ENCODE data around the gene DPAGT1. TPM values are rescaled to one million over a fixed set of nuclear protein-coding genes. Genes with fewer than 3 reads are reported as not detected.

DPAGT1 gene
- total RNA-seq, 2 experiments from 2014 or later = 64.4 to 66.9 TPM

- peaks cover 58% of the 10 kb centered on the region for H3K36me3 Mint-ChIP-seq
- DNase-seq = peak; percentile 65
- H3K4me3 Mint-ChIP-seq = peak overlapping the region; percentile 95
- ChIA-PET CTCF (interaction anchor here (1.1 to 2.0 kb wide), 8 partner anchors 8 to 190 kb away, joined by 3 to 8 read pairs (median 6); partner anchors contain the start of genes C2CD2L, HMBS and VPS11), POLR2A (interaction anchor here (0.6 to 3.3 kb wide), 17 partner anchors 8 to 229 kb away, joined by 3 to 56 read pairs (median 6); partner anchors contain the start of genes C2CD2L, HINFP, HMBS and HYOU1)
- no peaks in the 10 kb centered on the region for H3K9me3 Mint-ChIP-seq
- peaks cover 33% of the 10 kb centered on the region for H3K4me1 Mint-ChIP-seq (ENCODE audit: low read depth)
- intact Hi-C loops (cut with micrococcal nuclease) = loop anchor here (2.0 kb wide), 2 partner anchors 27 to 103 kb away; partner anchors contain the start of gene HINFP
- peak overlapping the region; percentile 94 for H3K27ac Mint-ChIP-seq
- peaks cover 3% of the 10 kb centered on the region for H3K27me3 Mint-ChIP-seq
These were observed 7.5 kb downstream of the DPAGT1 start for GRCh38 chr11:119093942-119094815.

DNA sequence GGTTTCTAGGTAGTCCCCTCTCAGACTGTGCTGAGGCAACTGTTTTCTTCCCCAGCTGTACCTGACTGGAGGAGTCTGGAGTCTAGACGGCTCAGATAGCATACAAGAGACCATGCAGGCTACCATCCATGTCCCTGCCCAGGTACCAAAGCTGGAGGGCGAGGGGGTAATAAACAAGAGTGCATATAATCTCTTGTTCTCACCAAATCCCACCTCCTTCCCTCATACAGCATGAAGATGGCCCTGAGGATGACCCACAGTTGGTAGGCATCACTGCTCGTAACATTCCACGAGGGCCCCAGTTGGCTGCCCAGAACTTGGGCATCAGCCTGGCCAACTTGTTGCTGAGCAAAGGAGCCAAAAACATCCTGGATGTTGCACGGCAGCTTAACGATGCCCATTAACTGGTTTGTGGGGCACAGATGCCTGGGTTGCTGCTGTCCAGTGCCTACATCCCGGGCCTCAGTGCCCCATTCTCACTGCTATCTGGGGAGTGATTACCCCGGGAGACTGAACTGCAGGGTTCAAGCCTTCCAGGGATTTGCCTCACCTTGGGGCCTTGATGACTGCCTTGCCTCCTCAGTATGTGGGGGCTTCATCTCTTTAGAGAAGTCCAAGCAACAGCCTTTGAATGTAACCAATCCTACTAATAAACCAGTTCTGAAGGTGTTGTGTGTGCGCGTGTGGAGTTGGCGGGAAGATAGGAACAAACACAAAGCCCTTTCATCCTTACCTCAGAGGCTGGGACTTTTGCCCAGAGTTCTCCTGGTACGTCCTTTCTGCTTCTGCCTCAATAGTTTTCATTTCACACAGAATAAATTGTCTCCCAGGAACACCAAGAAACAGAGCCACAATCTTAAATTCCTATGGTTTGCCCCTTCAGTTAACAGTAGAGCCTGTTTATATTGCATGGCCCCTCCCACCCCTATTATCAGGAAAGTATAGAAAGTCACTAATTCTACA, 8.5 kb downstream of the DPAGT1 start:
- Mint-ChIP-seq H3K36me3 (peaks cover 49% of the 10 kb centered on the region), H3K9me3 (no peaks in the 10 kb centered on the region), H3K27ac (peak overlapping the region; percentile 94), H3K4me1 (ENCODE audit: low read depth) (peaks cover 29% of the 10 kb centered on the region), H3K4me3 (peak overlapping the region; percentile 95), H3K27me3 (peaks cover 3% of the 10 kb centered on the region)
- POLR2A ChIA-PET = interaction anchor here (0.5 to 3.3 kb wide), 11 partner anchors 8 to 230 kb away, joined by 3 to 56 read pairs (median 6); partner anchors contain the start of genes C2CD2L, HINFP, HMBS and HYOU1
- intact Hi-C loops (cut with micrococcal nuclease) = no loop called here
- no peak for DNase-seq
- CTCF ChIA-PET = interaction anchor here (1.1 kb wide), 1 partner anchor 9 kb away, joined by 3 read pairs; the partner anchor contains the start of gene HMBS

DNA sequence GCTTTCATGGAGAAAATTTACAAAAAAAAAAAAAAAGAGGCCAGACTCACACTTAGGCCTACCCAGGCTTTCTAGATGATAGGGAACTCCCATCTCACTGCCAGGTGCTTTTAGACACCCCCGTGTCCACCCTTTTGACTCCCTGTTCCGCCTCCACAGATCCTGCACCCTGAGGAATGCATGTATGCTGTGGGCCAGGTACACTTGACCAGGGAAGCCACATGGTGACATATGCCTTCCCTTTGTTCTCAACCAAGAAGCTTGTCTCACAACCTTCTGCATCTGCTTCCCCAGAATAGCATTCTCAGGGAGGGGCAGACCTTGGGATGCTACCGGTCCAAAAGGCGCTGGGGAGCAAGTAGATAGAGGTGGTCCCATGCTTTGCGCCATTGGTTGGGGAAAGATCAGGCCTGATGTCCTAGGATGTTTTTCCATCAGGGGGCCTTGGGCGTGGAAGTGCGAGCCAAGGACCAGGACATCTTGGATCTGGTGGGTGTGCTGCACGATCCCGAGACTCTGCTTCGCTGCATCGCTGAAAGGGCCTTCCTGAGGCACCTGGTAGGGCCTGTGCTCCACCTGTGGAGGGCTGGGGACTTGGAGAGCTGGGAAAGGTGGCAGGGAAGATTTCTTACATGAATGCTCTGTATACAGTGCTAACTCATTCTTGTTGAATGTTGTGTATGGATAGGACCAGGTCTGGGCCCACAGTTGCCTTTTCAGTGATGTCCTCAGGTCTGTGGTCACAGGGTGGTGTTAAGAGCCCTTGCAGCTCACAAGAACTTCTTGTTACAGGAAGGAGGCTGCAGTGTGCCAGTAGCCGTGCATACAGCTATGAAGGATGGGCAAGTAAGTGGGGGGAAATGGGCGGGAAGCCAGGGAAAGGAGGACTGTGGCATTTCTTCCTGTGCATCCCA, 9.4 kb downstream of the DPAGT1 start:
- H3K4me1 Mint-ChIP-seq (ENCODE audit: low read depth) = peaks cover 34% of the 10 kb centered on the region
- POLR2A ChIA-PET = interaction anchor here (0.5 to 1.6 kb wide), 5 partner anchors 14 to 173 kb away, joined by 3 to 5 read pairs (median 3); partner anchors contain the start of gene HINFP
- intact Hi-C loops (cut with micrococcal nuclease) = no loop called here
- peaks cover 42% of the 10 kb centered on the region for H3K36me3 Mint-ChIP-seq
- no peak for DNase-seq
- H3K4me3 Mint-ChIP-seq = peak overlapping the region; percentile 95
- H3K9me3 Mint-ChIP-seq = no peaks in the 10 kb centered on the region
- CTCF ChIA-PET = interaction anchor here (1.2 kb wide), 1 partner anchor 230 kb away, joined by 4 read pairs; no protein-coding TSS in a partner anchor
- H3K27me3 Mint-ChIP-seq = peaks cover 3% of the 10 kb centered on the region
- H3K27ac Mint-ChIP-seq = peak overlapping the region; percentile 24

DNA sequence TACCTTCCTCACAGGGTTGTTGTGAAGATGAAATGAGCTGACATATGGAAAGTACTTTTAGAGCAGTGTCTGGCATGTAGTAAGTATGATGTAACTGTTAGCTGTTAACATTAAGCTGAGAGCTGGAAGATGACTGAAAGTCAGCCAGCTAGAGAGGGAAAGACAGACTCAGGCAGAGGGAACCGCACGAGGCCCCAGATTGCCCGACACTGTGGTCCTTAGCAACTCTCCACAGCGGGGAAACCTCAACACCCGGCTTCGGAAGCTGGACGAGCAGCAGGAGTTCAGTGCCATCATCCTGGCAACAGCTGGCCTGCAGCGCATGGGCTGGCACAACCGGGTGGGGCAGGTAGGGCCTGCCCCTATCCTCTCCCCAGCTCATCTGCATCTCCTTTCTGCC, 10.5 kb downstream of the DPAGT1 start:
- peaks cover 34% of the 10 kb centered on the region for H3K4me1 Mint-ChIP-seq (ENCODE audit: low read depth)
- ChIA-PET CTCF (interaction anchor here (1.0 to 1.2 kb wide), 2 partner anchors 9 to 232 kb away, joined by 3 to 4 read pairs; no protein-coding TSS in a partner anchor), POLR2A (interaction anchor here (1.6 kb wide), 1 partner anchor 24 kb away, joined by 3 read pairs; no protein-coding TSS in a partner anchor)
- H3K36me3 Mint-ChIP-seq = peaks cover 38% of the 10 kb centered on the region
- H3K9me3 Mint-ChIP-seq = no peaks in the 10 kb centered on the region
- DNase-seq = no peak
- no peak overlapping the region for H3K4me3 Mint-ChIP-seq
- H3K27ac Mint-ChIP-seq = no peak overlapping the region
- intact Hi-C loops (cut with micrococcal nuclease) = no loop called here
- H3K27me3 Mint-ChIP-seq = peaks cover 3% of the 10 kb centered on the region

DNA sequence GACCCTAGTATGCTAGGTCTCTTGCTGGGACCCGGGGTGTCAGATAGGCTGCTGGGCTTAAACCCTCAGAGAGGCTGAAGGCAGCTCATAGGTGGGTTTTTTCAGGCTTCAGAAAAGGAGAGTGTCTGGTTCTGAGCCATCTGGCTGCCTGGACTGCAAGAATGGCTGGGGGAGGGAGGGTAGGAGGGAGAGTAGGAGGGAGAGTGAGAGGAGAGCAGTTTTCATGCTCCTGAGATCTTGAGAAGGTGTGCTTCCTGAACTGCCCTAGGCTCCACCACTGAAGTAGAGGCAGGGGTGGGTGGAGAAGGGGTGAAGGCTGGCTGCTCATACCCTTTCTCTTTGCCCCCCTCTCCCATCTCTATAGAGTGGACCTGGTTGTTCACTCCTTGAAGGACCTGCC, 12.3 kb downstream of the DPAGT1 start:
- intact Hi-C loops (cut with micrococcal nuclease) = no loop called here
- CTCF ChIA-PET = no interaction called here
- H3K9me3 Mint-ChIP-seq = no peaks in the 10 kb centered on the region
- no peak for DNase-seq
- no peaks in the 10 kb centered on the region for H3K27me3 Mint-ChIP-seq
- H3K27ac Mint-ChIP-seq = no peak overlapping the region
- H3K4me1 Mint-ChIP-seq (ENCODE audit: low read depth) = peaks cover 39% of the 10 kb centered on the region
- POLR2A ChIA-PET = no interaction called here
- peaks cover 28% of the 10 kb centered on the region for H3K36me3 Mint-ChIP-seq
- H3K4me3 Mint-ChIP-seq = no peak overlapping the region

- no peak for DNase-seq
- Mint-ChIP-seq H3K27ac (no peak overlapping the region), H3K27me3 (no peaks in the 10 kb centered on the region), H3K4me1 (ENCODE audit: low read depth) (peaks cover 40% of the 10 kb centered on the region), H3K4me3 (no peak overlapping the region), H3K36me3 (peaks cover 19% of the 10 kb centered on the region), H3K9me3 (no peaks in the 10 kb centered on the region)
- intact Hi-C loops (cut with micrococcal nuclease) = no loop called here
- ChIA-PET POLR2A (no interaction called here), CTCF (no interaction called here)
These were observed 13.2 kb downstream of the DPAGT1 start for GRCh38 chr11:119088406-119088805.

GRCh38 chr11:119087747-119088241, 13.9 kb downstream of the DPAGT1 start:
- no peak overlapping the region for H3K27ac Mint-ChIP-seq
- ChIA-PET POLR2A (no interaction called here), CTCF (no interaction called here)
- no peaks in the 10 kb centered on the region for H3K27me3 Mint-ChIP-seq
- H3K36me3 Mint-ChIP-seq = peaks cover 13% of the 10 kb centered on the region
- DNase-seq = no peak
- intact Hi-C loops (cut with micrococcal nuclease) = no loop called here
- peaks cover 35% of the 10 kb centered on the region for H3K4me1 Mint-ChIP-seq (ENCODE audit: low read depth)
- H3K4me3 Mint-ChIP-seq = no peak overlapping the region
- H3K9me3 Mint-ChIP-seq = no peaks in the 10 kb centered on the region

DNA sequence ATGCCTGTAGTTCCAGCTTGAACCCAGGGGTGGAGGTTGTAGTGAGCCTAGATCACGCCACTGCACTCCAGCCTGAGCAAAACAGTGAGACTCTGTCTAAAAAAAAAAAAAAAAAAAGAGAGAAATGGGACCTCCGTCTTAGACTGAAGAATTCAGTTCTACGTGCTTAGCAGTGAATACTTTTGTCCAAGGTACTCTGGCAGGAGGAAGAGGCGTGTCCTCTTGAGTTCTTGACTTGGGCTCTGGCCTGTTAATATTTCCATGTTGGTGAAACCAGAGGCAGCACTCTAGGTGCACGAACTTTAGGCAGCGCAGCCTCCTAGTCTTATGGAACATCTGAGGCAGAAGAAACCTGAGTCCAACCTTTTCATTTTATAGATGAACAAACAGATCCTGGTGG, 14.5 kb downstream of the DPAGT1 start:
- POLR2A ChIA-PET = interaction anchor here (4.5 kb wide), 1 partner anchor 7 kb away, joined by 41 read pairs; a partner anchor contains a TSS
- DNase-seq = no peak
- H3K27me3 Mint-ChIP-seq = no peaks in the 10 kb centered on the region

DNA sequence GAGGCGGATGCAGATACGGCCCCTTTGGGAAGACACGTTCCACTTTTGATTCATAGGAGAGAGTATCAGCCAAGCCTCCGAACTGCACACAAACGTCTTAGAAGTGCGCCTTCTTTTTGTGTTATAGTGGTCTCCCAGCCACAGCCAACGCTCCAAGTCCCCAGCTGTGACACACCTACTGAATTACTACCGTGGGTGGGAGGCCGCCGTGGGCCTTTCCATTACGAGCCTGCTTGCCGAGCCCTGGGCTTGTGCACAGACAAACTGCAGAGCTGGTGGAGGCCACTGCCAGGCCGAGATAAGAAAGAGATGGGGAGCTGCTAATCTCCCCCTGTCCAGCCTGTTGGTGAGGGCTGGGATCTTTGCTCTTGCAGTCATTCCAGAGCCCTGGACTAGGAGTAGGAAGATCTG, 16.2 kb downstream of the DPAGT1 start:
- Mint-ChIP-seq H3K9me3 (no peaks in the 10 kb centered on the region), H3K27me3 (no peaks in the 10 kb centered on the region), H3K4me3 (peak overlapping the region; percentile 98), H3K4me1 (ENCODE audit: low read depth) (peaks cover 21% of the 10 kb centered on the region), H3K27ac (peak overlapping the region; percentile 95), H3K36me3 (peaks cover 10% of the 10 kb centered on the region)
- DNase-seq = peak; percentile 61
- intact Hi-C loops (cut with micrococcal nuclease) = loop anchor here (1.0 to 2.0 kb wide), 3 partner anchors 10 to 35 kb away; partner anchors contain the start of genes HINFP and VPS11
- ChIA-PET POLR2A (interaction anchor here (0.6 to 4.5 kb wide), 9 partner anchors 9 to 458 kb away, joined by 3 to 41 read pairs (median 6); partner anchors contain the start of genes C2CD2L, DPAGT1, HYOU1 and TRAPPC4), CTCF (interaction anchor here (0.8 to 2.6 kb wide), 6 partner anchors 9 to 199 kb away, joined by 3 to 10 read pairs (median 4); partner anchors contain the start of genes CBL, DPAGT1 and VPS11)

More for the DNA sequence above, 14.5 kb downstream of the DPAGT1 start:
- intact Hi-C loops (cut with micrococcal nuclease) = no loop called here
- CTCF ChIA-PET = no interaction called here
- H3K27ac Mint-ChIP-seq = no peak overlapping the region
- no peak overlapping the region for H3K4me3 Mint-ChIP-seq
- H3K9me3 Mint-ChIP-seq = no peaks in the 10 kb centered on the region
- H3K4me1 Mint-ChIP-seq (ENCODE audit: low read depth) = peaks cover 28% of the 10 kb centered on the region
- peaks cover 6% of the 10 kb centered on the region for H3K36me3 Mint-ChIP-seq

DNA sequence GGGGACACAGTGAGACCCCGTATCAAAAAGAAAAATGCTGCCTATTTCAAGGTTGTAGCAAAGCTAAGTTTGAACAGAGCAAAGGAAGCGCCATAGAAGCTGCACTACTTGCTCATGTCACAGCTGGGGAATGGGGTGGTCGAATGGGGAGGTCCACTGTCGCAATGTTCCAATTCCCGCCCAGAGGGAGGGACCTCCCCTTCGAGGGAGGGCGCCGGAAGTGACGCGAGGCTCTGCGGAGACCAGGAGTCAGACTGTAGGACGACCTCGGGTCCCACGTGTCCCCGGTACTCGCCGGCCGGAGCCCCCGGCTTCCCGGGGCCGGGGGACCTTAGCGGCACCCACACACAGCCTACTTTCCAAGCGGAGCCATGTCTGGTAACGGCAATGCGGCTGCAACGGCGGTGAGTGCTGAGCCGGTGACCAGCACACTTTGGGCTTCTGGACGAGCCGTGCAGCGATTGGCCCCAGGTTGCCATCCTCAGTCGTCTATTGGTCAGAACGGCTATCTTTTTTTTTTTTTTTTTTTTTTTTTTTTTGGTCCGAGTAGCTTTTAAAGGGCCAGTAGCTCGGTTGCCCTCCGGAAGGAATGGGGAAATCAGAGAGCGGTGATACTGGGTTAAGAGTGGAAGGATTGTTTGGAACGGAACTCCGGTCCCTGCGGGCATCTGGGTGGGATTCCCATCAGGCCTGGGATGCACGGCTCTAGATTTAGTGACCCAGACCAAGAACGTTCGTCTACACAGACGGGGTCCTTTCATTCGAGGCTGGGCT, 16.8 kb downstream of the DPAGT1 start, which contains the start of gene HMBS:
TSS of gene HMBS (plus strand) at position 219 of the 774 bp plus-strand sequence. CDS start at position 372, 153 bp downstream.
- peaks cover 6% of the 10 kb centered on the region for H3K36me3 Mint-ChIP-seq
- H3K27me3 Mint-ChIP-seq = no peaks in the 10 kb centered on the region
- intact Hi-C loops (cut with micrococcal nuclease) = loop anchor here (1.0 to 2.0 kb wide), 3 partner anchors 10 to 36 kb away; partner anchors contain the start of genes HINFP and VPS11
- ChIA-PET CTCF (interaction anchor here (0.6 to 2.6 kb wide), 8 partner anchors 9 to 155 kb away, joined by 3 to 10 read pairs (median 3); partner anchors contain the start of gene VPS11), POLR2A (interaction anchor here (0.6 to 4.5 kb wide), 10 partner anchors 10 to 458 kb away, joined by 3 to 41 read pairs (median 5); partner anchors contain the start of genes C2CD2L, DPAGT1, HYOU1 and TRAPPC4)
- H3K4me3 Mint-ChIP-seq = peak within 1 kb of the TSS; percentile 98
- H3K4me1 Mint-ChIP-seq (ENCODE audit: low read depth) = peaks cover 21% of the 10 kb centered on the region
- H3K9me3 Mint-ChIP-seq = no peaks in the 10 kb centered on the region
- peak; percentile 93 for DNase-seq
- H3K27ac Mint-ChIP-seq = peak within 1 kb of the TSS; percentile 95
